NCI-H1694 treated with DMSO at 0.1 percent for 48 hours (cell line): ENCODE data around the gene UBASH3A.

Source experiments
- DNase-seq: peaks from one replicate; lab custom pipeline; 2025; lab: John Stamatoyannopoulos, UW

Gene UBASH3A

GRCh38 chr21:42491328-42491727 is 87.6 kb downstream of the UBASH3A start:
- no peak for DNase-seq

- DNase-seq: no peak
Measured at GRCh38 chr21:42492201-42492600, 88.5 kb downstream of the UBASH3A start.

GRCh38 chr21:42493109-42494060 is 89.7 kb downstream of the UBASH3A start:
- no peak for DNase-seq

- DNase-seq: no peak
Measured at GRCh38 chr21:42495027-42495426, 91.3 kb downstream of the UBASH3A start.

- DNase-seq: no peak
Measured at GRCh38 chr21:42495765-42496119, 92.0 kb downstream of the UBASH3A start.

GRCh38 chr21:42496120-42496838 is 92.6 kb downstream of the UBASH3A start, which contains the start of gene RSPH1:
Gene RSPH1 (minus strand): TSS chr21:42496224. CDS start chr21:42496186, 38 bp downstream.
- peak; percentile 95 for DNase-seq

GRCh38 chr21:42496839-42497202 is 93.1 kb downstream of the UBASH3A start:
- DNase-seq: no peak
